HCT116 (cell line): ENCODE data around the gene FGD5. TPM values are rescaled to one million over a fixed set of nuclear protein-coding genes. Genes with fewer than 3 reads are reported as not detected.

ENCODE experiments used
- ATAC-seq: fragments of 200-7000 bp; cut with Tn5 transposase; 2 replicates; pipeline ENCODE4 v1.9.1; 2020; ENCODE audit warnings: mild to moderate bottlenecking, moderate library complexity
- BruUV-seq: library from RNA; stranded (reverse); fragments of 400-500 nt; replicated peaks from 2 replicates; lab custom pipeline; 2021; lab: Mats Ljungman, UMichigan
- CTCF ChIA-PET: fragments of 300-600 bp; sonication (Branson Sonifier 250); formaldehyde crosslinking; loops from one replicate; lab custom pipeline; 2021; ENCODE audit warnings: antibody characterized with exemption; lab: Charles Lee
- POLR2A ChIA-PET: fragments of 300-600, 350-600 bp; sonication (Branson Sonifier 250); formaldehyde crosslinking; loops from one replicate; lab custom pipeline; 2021; ENCODE audit warnings: antibody characterized with exemption; lab: Charles Lee
- RAD21 ChIA-PET, 2 experiments: fragments of 300-600 bp; sonication (Branson Sonifier 250); formaldehyde crosslinking; loops; one replicate each; lab custom pipeline; 2023; ENCODE audit warnings: low total read pairs in 2 of 2; ENCODE audit not compliant: uncharacterized antibody in 2 of 2, unreplicated experiment in 2 of 2, low non-redundant PET in 1 of 2; lab: Charles Lee
- DNase-seq: peaks from one replicate; pipeline ENCODE4 v3.0.0-alpha.2; 2010; ENCODE audit warnings: low read depth, low spot score
- H2AFZ ChIP-seq: fragments of 200-600 bp; shearing (Covaris generic), sonication (generic); 2 replicates; pipeline ENCODE4 v1.6.1; 2017; ENCODE audit warnings: low read depth, mixed run types, mixed read lengths, antibody characterized with exemption, low read length; ENCODE audit not compliant: poor library complexity, severe bottlenecking
- H3K27ac ChIP-seq: 2 replicates; pipeline ENCODE4 v1.5.1; 2012; ENCODE audit warnings: low read depth, low read length
- H3K27me3 ChIP-seq: fragments of 200-600 bp; sonication (generic); 2 replicates; pipeline ENCODE4 v1.6.1; 2016; ENCODE audit warnings: mixed run types, low read length, mixed read lengths; ENCODE audit not compliant: insufficient read depth
- H3K36me3 ChIP-seq, 2 experiments: fragments of 200-500 bp in 1 of 2; fragments of 200-600 bp in 1 of 2; sonication (Bioruptor generic) in 1 of 2; sonication (generic) in 1 of 2; 2 replicates each; pipeline versions ENCODE4 v1.5.1 to v1.6.1; 2014 to 2016; ENCODE audit warnings: low read length in 2 of 2, inconsistent platforms in 1 of 2, mixed read lengths in 1 of 2, mixed run types in 1 of 2; ENCODE audit not compliant: insufficient read depth in 2 of 2, control insufficient read depth in 1 of 2
- H3K4me1 ChIP-seq, 2 experiments: fragments of 200-600 bp in 1 of 2; sonication (generic) in 1 of 2; 2 replicates each; pipeline versions ENCODE4 v1.5.1 to v1.6.1; 2012 to 2017; ENCODE audit warnings: low read length in 2 of 2, inconsistent platforms in 1 of 2, mild to moderate bottlenecking in 1 of 2, mixed read lengths in 1 of 2, mixed run types in 1 of 2, moderate library complexity in 1 of 2; ENCODE audit not compliant: insufficient read depth in 2 of 2, control insufficient read depth in 1 of 2
- H3K4me2 ChIP-seq: fragments of 200-600 bp; sonication (generic); 2 replicates; pipeline ENCODE4 v1.6.1; 2017; ENCODE audit warnings: mixed run types, low read length, mixed read lengths
- H3K4me3 ChIP-seq, 2 experiments: fragments of 200-600 bp in 1 of 2; sonication (generic) in 1 of 2; replicated peaks in 1 of 2; 2 replicates each; pipeline ENCODE4 v1.5.1; 2011 to 2016; ENCODE audit warnings: low read length in 2 of 2, control low read depth in 1 of 2, low read depth in 1 of 2, mild to moderate bottlenecking in 1 of 2, mixed read lengths in 1 of 2, mixed run types in 1 of 2
- H3K79me2 ChIP-seq: fragments of 200-600 bp; sonication (generic); 2 replicates; pipeline ENCODE4 v1.6.1; 2017; ENCODE audit warnings: mild to moderate bottlenecking, mixed run types, low read length, moderate library complexity, mixed read lengths; ENCODE audit not compliant: insufficient read depth
- H3K9ac ChIP-seq: fragments of 200-600 bp; sonication (generic); 2 replicates; pipeline ENCODE4 v1.6.1; 2016; ENCODE audit warnings: low read length, mixed read lengths
- H3K9me2 ChIP-seq: fragments of 200-600 bp; sonication (generic), shearing (Covaris generic); 2 replicates; pipeline ENCODE4 v1.6.1; 2017; ENCODE audit warnings: mixed run types, mild to moderate bottlenecking, moderate library complexity; ENCODE audit not compliant: insufficient read depth
- H3K9me3 ChIP-seq, 2 experiments: fragments of 200-500 bp in 1 of 2; fragments of 200-600 bp in 1 of 2; sonication (Bioruptor generic) in 1 of 2; sonication (generic) in 1 of 2; 2 replicates each; pipeline ENCODE4 v1.6.1; 2014 to 2017; ENCODE audit warnings: low read length in 2 of 2, mixed read lengths in 2 of 2, inconsistent platforms in 1 of 2, low read depth in 1 of 2, mild to moderate bottlenecking in 1 of 2, mixed run types in 1 of 2, moderate library complexity in 1 of 2; ENCODE audit not compliant: control insufficient read depth in 1 of 2, insufficient read depth in 1 of 2
- H4K20me1 ChIP-seq: fragments of 200-600 bp; sonication (generic), shearing (Covaris generic); 2 replicates; pipeline ENCODE4 v1.6.1; 2017; ENCODE audit warnings: mixed run types, mild to moderate bottlenecking, moderate library complexity; ENCODE audit not compliant: insufficient read depth
- ATF3 ChIP-seq: IDR thresholded peaks from 2 replicates; pipeline ENCODE4 v1.6.1; 2012
- CBX3 ChIP-seq: IDR thresholded peaks from 2 replicates; pipeline ENCODE4 v1.6.1; 2012; ENCODE audit warnings: low read depth
- CEBPB ChIP-seq: IDR thresholded peaks from 2 replicates; pipeline ENCODE4 v1.6.1; 2012; ENCODE audit warnings: low read depth
- EGR1 ChIP-seq: IDR thresholded peaks from 2 replicates; pipeline ENCODE4 v1.6.1; 2012; ENCODE audit warnings: low read depth
- EZH2phosphoT487 ChIP-seq: fragments of 200-600 bp; IDR thresholded peaks from 2 replicates; pipeline ENCODE4 v1.6.1; 2018; ENCODE audit warnings: antibody characterized with exemption, borderline replicate concordance
- FOSL1 ChIP-seq: IDR thresholded peaks from 2 replicates; pipeline ENCODE4 v1.6.1; 2012; ENCODE audit warnings: low read depth
- JUND ChIP-seq: IDR thresholded peaks from 2 replicates; pipeline ENCODE4 v1.6.1; 2012
- POLR2AphosphoS5 ChIP-seq: IDR thresholded peaks from 2 replicates; pipeline ENCODE4 v1.6.1; 2011; ENCODE audit warnings: mild to moderate bottlenecking, low read depth, low read length, moderate library complexity
- RAD21 ChIP-seq: IDR thresholded peaks from 2 replicates; pipeline ENCODE4 v1.6.1; 2012; ENCODE audit warnings: low read depth, mild to moderate bottlenecking
- SIN3A ChIP-seq: IDR thresholded peaks from 2 replicates; pipeline ENCODE4 v1.6.1; 2012; ENCODE audit warnings: low read depth
- SP1 ChIP-seq: IDR thresholded peaks from 2 replicates; pipeline ENCODE4 v1.6.1; 2012; ENCODE audit warnings: low read depth
- TCF7L2 ChIP-seq: IDR thresholded peaks from 2 replicates; pipeline ENCODE4 v1.7.0; 2011; ENCODE audit warnings: borderline replicate concordance, inconsistent platforms; ENCODE audit not compliant: insufficient read depth, insufficient read length; ENCODE audit errors: extremely low read depth
- YY1 ChIP-seq: IDR thresholded peaks from 2 replicates; pipeline ENCODE4 v1.6.1; 2011; ENCODE audit warnings: low read length, low read depth, moderate library complexity, mild to moderate bottlenecking; ENCODE audit not compliant: insufficient replicate concordance; ENCODE audit errors: extremely low read depth
- ZFX ChIP-seq: fragments of 450-650 bp; IDR thresholded peaks from 2 replicates; pipeline ENCODE4 v1.6.1; 2017
- ZNF274 ChIP-seq: fragments of 200-500 bp; sonication (Bioruptor generic); IDR thresholded peaks from 2 replicates; pipeline ENCODE4 v1.6.1; 2014; ENCODE audit warnings: mild to moderate bottlenecking, low read depth, low read length, inconsistent platforms
- intact Hi-C: fragments of 100-400 bp; cut with micrococcal nuclease; formaldehyde crosslinking; loops from 2 replicates; pipeline ENCODE4 v1.10.0; 2022
- total RNA-seq: library from RNA; stranded (reverse); gene quantifications from one replicate; pipeline ENCODE4 v1.2.1, GENCODE V29; 2021; ENCODE audit not compliant: unreplicated experiment
- TF ChIP-seq, protein P1 (sequence below): IDR thresholded peaks from 2 replicates; pipeline ENCODE4 v1.6.1; 2011; ENCODE audit warnings: mild to moderate bottlenecking, low read length, moderate library complexity; ENCODE audit not compliant: insufficient replicate concordance; ENCODE audit errors: extremely low read depth
- TF ChIP-seq, protein P2 (sequence below): IDR thresholded peaks from 2 replicates; pipeline ENCODE4 v1.6.1; 2012; ENCODE audit warnings: low read depth
- TF ChIP-seq, protein P3 (sequence below), 3 experiments: fragments of 200-600 bp in 1 of 3; sonication (generic) in 1 of 3; IDR thresholded peaks in 2 of 3; conservative IDR thresholded peaks in 1 of 3; 2 replicates each; pipeline ENCODE4 v1.5.1; 2012 to 2017; ENCODE audit warnings: low read depth in 2 of 3, low read length in 2 of 3, antibody characterized with exemption in 1 of 3, borderline replicate concordance in 1 of 3, control low read depth in 1 of 3, mild to moderate bottlenecking in 1 of 3, mixed read lengths in 1 of 3, mixed run types in 1 of 3, moderate library complexity in 1 of 3; ENCODE audit not compliant: insufficient read depth in 1 of 3

Gene FGD5
- total RNA-seq, 1 experiment from 2014 or later: 0.22 TPM

GRCh38 chr3:14794435-14794834 is 24.3 kb upstream of the FGD5 start:
- no peaks in the 10 kb centered on the region for H3K36me3 ChIP-seq
- no peaks in the 10 kb centered on the region for H3K9me2 ChIP-seq
- no peak overlapping the region for H3K4me3 ChIP-seq
- TF ChIP-seq, protein P1, sequence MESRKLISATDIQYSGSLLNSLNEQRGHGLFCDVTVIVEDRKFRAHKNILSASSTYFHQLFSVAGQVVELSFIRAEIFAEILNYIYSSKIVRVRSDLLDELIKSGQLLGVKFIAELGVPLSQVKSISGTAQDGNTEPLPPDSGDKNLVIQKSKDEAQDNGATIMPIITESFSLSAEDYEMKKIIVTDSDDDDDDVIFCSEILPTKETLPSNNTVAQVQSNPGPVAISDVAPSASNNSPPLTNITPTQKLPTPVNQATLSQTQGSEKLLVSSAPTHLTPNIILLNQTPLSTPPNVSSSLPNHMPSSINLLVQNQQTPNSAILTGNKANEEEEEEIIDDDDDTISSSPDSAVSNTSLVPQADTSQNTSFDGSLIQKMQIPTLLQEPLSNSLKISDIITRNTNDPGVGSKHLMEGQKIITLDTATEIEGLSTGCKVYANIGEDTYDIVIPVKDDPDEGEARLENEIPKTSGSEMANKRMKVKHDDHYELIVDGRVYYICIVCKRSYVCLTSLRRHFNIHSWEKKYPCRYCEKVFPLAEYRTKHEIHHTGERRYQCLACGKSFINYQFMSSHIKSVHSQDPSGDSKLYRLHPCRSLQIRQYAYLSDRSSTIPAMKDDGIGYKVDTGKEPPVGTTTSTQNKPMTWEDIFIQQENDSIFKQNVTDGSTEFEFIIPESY: no peak
- TF ChIP-seq ZFX: no peak
- TF ChIP-seq, protein P2, sequence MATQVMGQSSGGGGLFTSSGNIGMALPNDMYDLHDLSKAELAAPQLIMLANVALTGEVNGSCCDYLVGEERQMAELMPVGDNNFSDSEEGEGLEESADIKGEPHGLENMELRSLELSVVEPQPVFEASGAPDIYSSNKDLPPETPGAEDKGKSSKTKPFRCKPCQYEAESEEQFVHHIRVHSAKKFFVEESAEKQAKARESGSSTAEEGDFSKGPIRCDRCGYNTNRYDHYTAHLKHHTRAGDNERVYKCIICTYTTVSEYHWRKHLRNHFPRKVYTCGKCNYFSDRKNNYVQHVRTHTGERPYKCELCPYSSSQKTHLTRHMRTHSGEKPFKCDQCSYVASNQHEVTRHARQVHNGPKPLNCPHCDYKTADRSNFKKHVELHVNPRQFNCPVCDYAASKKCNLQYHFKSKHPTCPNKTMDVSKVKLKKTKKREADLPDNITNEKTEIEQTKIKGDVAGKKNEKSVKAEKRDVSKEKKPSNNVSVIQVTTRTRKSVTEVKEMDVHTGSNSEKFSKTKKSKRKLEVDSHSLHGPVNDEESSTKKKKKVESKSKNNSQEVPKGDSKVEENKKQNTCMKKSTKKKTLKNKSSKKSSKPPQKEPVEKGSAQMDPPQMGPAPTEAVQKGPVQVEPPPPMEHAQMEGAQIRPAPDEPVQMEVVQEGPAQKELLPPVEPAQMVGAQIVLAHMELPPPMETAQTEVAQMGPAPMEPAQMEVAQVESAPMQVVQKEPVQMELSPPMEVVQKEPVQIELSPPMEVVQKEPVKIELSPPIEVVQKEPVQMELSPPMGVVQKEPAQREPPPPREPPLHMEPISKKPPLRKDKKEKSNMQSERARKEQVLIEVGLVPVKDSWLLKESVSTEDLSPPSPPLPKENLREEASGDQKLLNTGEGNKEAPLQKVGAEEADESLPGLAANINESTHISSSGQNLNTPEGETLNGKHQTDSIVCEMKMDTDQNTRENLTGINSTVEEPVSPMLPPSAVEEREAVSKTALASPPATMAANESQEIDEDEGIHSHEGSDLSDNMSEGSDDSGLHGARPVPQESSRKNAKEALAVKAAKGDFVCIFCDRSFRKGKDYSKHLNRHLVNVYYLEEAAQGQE: no peak
- TF ChIP-seq, protein P3, sequence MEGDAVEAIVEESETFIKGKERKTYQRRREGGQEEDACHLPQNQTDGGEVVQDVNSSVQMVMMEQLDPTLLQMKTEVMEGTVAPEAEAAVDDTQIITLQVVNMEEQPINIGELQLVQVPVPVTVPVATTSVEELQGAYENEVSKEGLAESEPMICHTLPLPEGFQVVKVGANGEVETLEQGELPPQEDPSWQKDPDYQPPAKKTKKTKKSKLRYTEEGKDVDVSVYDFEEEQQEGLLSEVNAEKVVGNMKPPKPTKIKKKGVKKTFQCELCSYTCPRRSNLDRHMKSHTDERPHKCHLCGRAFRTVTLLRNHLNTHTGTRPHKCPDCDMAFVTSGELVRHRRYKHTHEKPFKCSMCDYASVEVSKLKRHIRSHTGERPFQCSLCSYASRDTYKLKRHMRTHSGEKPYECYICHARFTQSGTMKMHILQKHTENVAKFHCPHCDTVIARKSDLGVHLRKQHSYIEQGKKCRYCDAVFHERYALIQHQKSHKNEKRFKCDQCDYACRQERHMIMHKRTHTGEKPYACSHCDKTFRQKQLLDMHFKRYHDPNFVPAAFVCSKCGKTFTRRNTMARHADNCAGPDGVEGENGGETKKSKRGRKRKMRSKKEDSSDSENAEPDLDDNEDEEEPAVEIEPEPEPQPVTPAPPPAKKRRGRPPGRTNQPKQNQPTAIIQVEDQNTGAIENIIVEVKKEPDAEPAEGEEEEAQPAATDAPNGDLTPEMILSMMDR (IDR thresholded peaks at IDR 0.05 in 2 of 3, conservative IDR thresholded peaks at IDR 0.05 in 1 of 3; ENCODE audit: borderline replicate concordance in 1 of 3, insufficient read depth in 1 of 3, low read depth in 2 of 3, low read length in 2 of 3): no peak
- no peak for TF ChIP-seq POLR2AphosphoS5
- no peak for TF ChIP-seq YY1
- TF ChIP-seq ATF3: no peak
- no peak for TF ChIP-seq ZNF274
- no peak for TF ChIP-seq EGR1
- no peak for TF ChIP-seq TCF7L2
- no peak for TF ChIP-seq SIN3A
- no peak for TF ChIP-seq SP1
- TF ChIP-seq FOSL1: no peak
- no peak for TF ChIP-seq CBX3
- TF ChIP-seq EZH2phosphoT487: no peak
- TF ChIP-seq JUND: no peak
- TF ChIP-seq CEBPB: no peak
- no peak for TF ChIP-seq RAD21
- H3K27ac ChIP-seq: no peak overlapping the region
- no peaks in the 10 kb centered on the region for H3K79me2 ChIP-seq
- POLR2A ChIA-PET: no interaction called here
- CTCF ChIA-PET: no interaction called here
- H3K9me3 ChIP-seq: no peaks in the 10 kb centered on the region
- RAD21 ChIA-PET: no interaction called here
- no peaks in the 10 kb centered on the region for H3K27me3 ChIP-seq
- H4K20me1 ChIP-seq: no peaks in the 10 kb centered on the region
- peaks cover 0 to 8% of the 10 kb centered on the region in 2 experiments; a peak in 1 of 4 replicates for H3K4me1 ChIP-seq
- H2AFZ ChIP-seq: no peak overlapping the region
- intact Hi-C loops: no loop called here
- no peak for ATAC-seq
- no peak overlapping the region for H3K9ac ChIP-seq
- BruUV-seq: no TSS peak
- no peak overlapping the region for H3K4me2 ChIP-seq
- DNase-seq: no peak
